ENCODE data around the gene ZSCAN25.
"Not testable (repeated sequence)": the region's sequence is repeated elsewhere in the genome, so short reads cannot be mapped to it uniquely, and the experiment has no call there.

ZSCAN25 gene

DNA sequence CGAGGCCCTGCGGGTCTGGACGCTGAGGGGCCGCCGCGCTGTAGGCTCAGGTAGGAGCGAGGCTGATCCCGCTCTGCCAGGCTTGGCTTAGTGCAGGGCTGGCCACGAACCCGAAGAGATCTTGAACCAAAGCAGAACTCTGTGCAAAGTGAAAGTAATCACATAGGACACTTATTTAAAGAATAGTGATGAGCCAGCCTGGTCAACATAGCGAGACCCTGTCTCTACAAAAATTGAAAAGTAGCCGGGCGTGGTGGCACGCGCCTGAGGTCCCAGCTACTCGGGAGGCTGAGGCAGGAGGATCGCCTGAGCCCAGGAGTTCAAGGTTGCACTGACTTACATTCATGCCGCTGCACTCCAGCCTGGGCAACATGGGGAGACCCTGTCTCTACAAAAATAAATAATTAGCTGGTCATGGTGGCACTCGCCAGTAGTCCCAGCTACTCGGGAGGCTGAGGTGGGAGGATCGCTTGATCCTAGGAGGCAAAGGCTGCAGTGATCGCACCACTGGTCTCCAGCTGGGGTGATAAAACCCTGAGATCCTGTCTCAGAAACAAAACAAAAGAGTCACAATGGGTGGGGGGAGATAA, 541 bp downstream of the ZSCAN25 start:
- DNase-seq (ENCODE audit: low spot score): no peak

GRCh38 chr7:99618726-99619125, 2.0 kb downstream of the ZSCAN25 start:
- no peak for DNase-seq (ENCODE audit: low spot score)

DNA sequence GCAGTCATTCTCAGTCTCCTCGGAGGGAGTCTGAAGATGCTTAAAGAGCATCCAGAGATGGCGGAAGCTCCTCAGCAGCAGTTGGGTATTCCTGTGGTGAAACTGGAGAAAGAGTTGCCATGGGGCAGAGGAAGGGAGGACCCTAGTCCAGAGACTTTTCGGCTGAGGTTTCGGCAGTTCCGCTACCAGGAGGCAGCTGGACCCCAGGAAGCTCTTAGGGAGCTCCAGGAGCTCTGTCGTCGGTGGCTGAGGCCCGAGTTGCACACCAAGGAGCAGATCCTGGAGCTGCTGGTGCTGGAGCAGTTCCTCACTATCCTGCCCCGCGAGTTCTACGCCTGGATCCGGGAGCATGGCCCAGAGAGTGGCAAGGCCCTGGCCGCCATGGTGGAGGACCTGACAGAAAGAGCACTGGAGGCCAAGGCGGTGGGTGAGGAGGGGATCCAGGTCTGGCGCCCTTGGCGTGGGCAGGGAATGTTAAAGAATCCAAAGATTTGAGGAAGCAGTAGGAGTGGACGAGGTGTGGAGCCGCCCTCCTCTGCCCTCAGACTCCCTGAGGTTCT, 2.9 kb downstream of the ZSCAN25 start:
- no peak for DNase-seq (ENCODE audit: low spot score)

DNA sequence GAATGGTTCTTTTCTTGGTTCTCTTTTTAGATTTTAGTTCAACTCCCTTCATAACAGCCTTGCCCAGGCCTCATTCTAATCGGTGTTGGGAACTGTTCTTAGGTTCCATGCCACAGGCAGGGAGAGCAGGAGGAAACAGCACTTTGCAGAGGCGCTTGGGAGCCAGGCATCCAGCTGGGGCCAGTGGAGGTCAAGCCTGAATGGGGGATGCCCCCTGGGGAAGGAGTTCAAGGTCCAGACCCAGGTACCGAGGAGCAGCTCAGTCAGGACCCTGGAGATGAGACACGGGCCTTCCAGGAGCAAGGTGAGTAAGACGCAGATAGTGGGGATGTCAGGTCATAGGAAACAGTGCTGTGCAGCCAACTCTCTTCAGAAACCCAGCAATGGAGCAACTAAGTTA, 4.5 kb downstream of the ZSCAN25 start:
- no peak for DNase-seq (ENCODE audit: low spot score)

DNA sequence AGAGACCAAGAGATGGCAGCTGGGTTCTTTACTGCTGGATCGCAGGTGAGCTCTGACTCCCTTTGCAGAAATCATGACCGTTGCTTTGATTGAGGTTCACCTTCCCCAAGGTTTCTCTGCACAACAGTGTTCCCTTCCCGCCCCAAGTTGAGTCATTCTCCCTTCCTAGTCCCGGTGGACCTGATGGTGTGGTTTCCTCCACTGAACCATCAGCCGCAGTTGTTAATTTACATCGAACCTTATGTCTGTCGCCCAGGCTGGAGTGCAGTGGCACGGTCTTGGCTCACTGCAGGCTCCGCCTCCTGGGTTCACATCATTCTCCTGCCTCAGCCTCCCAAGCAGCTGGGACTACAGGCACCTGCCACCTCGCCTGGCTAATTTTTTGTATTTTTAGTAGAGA, 5.8 kb downstream of the ZSCAN25 start:
- no peak for DNase-seq (ENCODE audit: low spot score)

DNA sequence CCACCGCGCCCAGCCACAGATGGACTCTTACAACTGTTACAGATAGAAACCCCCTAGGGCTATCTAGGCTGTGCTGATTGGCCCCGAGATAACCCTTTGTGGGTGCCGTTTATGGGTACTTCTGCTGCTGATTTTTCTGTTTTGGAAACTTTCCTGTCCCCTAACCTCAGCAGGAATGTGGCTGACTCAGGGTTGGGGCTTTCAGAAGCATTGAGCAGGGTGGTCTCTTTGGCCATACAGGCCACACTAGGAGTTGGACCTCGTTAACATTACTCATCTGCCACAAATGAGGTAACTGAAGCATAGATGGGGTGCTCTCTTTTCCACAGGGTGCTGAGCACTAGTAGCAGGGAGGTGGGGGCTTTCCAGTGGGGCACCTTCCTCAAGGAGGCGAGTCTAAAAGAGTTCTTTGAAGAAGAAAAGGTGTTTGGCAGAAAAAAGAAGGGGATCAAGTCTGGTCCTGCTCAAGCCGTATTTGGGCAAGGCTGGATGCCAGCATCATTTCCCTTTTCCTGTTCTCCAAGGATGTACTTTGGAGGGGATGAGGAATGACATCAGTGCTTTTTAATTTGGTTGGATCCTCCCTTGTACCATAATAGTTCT, 6.4 kb downstream of the ZSCAN25 start:
- no peak for DNase-seq (ENCODE audit: low spot score)

GRCh38 chr7:99623702-99624447, 7.1 kb downstream of the ZSCAN25 start:
- DNase-seq (ENCODE audit: low spot score): no peak

GRCh38 chr7:99624484-99624883, 7.7 kb downstream of the ZSCAN25 start:
- DNase-seq (ENCODE audit: low spot score): no peak

- DNase-seq (ENCODE audit: low spot score): no peak
Observed at GRCh38 chr7:99625321-99625720, 8.6 kb downstream of the ZSCAN25 start.

DNA sequence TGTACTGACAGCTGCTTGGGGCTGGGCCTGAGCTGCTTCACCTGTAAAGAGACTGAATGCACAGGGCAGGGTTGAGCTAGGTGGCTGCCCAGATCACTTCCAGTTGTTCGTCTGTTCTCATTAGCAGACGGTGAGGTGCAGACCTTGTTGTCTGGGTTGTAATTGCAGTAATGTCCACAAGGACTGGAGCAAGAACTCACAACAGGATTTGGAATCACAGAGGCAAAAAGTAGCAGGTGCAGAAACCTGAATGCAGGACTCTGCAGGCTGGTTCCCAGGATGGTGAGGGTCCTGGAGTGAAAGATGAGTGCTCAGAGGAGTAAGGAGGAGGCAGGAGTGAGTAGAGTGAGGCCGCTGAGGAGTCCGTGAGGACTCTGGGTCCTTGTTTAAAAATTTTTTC, 9.2 kb downstream of the ZSCAN25 start:
- no peak for DNase-seq (ENCODE audit: low spot score)

GRCh38 chr7:99626661-99627060, 9.9 kb downstream of the ZSCAN25 start:
- DNase-seq (ENCODE audit: low spot score): no peak

GRCh38 chr7:99627513-99627912, 10.8 kb downstream of the ZSCAN25 start:
- no peak for DNase-seq (ENCODE audit: low spot score)

DNA sequence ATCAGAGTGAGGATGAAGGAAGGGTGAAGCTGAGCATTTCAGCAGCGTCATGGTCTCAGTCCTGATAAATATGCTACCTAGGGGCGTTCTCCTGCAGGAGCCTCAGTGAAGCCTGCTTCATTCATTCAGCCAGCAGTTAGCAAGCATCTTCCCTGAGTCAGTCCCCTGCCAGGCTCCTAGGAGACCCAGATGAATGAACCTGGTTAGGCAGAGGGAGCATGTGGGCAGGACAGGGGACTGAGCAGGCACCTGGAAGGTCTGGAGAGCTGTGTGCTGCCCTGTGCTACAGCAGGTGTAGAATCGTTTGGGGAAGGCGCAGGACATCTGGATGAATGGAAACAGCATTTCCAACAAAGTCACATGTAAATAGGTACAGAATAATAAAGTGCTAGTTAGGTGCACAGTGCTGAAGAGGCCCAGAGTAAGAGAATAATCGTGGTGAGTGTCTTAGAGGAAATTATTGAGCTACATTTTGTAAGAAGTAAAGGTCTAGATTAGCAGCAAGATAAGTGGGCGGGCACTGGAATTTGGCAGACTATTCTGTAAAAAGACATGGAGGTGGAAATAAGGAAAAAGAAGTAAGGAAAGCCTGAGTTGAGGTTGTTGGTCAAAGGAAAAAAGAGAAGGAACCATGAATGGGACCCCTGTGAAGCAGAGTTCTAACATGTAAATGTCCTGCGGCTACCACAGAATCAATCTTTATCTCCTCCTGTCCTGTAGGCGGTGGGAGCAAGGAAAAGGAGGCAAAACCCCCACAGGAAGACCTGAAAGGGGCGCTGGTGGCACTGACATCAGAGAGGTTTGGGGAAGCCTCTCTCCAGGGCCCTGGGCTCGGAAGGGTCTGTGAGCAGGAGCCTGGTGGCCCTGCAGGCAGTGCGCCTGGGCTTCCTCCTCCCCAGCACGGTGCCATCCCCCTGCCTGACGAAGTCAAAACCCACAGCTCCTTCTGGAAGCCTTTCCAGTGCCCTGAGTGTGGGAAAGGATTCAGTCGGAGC, 12.0 kb downstream of the ZSCAN25 start:
- no peak for DNase-seq (ENCODE audit: low spot score)

GRCh38 chr7:99629643-99630042, 12.9 kb downstream of the ZSCAN25 start:
- no peak for DNase-seq (ENCODE audit: low spot score)

GRCh38 chr7:99631295-99632109, 14.8 kb downstream of the ZSCAN25 start:
- no peak for DNase-seq (ENCODE audit: low spot score)

GRCh38 chr7:99637414-99637813, 20.7 kb downstream of the ZSCAN25 start:
- DNase-seq (ENCODE audit: low spot score): not testable (repeated sequence)

DNA sequence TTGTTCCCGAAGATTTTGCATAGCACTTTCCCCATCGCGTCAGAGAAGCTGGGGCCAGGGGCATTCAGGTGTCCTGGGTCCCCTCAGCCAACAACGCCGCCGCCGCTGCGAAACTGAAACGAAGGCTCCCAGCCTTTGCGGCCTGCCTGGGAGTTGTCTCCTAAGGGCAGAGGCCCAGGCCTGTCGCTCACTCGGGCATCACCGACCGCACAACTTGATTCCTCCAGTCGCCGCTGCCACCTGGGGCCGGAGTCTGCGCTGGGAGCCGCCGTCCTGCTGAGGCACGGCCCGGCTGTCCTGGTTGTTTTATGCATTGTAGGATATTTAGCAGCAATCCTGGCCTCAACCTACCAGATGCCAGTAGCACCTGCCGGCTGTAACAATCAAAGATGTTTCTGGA, 22.0 kb downstream of the ZSCAN25 start:
- no peak for DNase-seq (ENCODE audit: low spot score)

- no peak for DNase-seq (ENCODE audit: low spot score)
Observed at GRCh38 chr7:99639267-99639666, 22.5 kb downstream of the ZSCAN25 start.

GRCh38 chr7:99642027-99642426, 25.3 kb downstream of the ZSCAN25 start:
- DNase-seq (ENCODE audit: low spot score): no peak

GRCh38 chr7:99643464-99643863, 26.7 kb downstream of the ZSCAN25 start:
- DNase-seq (ENCODE audit: low spot score): no peak

- no peak for DNase-seq (ENCODE audit: low spot score)
Observed at GRCh38 chr7:99644431-99644830, 27.7 kb downstream of the ZSCAN25 start.
